Glomerular visceral epithelial cell (primary cell): ENCODE results near the gene SPATA45.

ENCODE experiments used
- DNase-seq: peaks from one replicate; pipeline ENCODE4 v3.0.0-alpha.2; 2016; ENCODE audit errors: extremely low spot score

SPATA45 gene

GRCh38 chr1:212780759-212781158 is 66.7 kb downstream of the SPATA45 start:
- DNase-seq, result no peak
